ENCODE data around the gene PLOD3.

DNA sequence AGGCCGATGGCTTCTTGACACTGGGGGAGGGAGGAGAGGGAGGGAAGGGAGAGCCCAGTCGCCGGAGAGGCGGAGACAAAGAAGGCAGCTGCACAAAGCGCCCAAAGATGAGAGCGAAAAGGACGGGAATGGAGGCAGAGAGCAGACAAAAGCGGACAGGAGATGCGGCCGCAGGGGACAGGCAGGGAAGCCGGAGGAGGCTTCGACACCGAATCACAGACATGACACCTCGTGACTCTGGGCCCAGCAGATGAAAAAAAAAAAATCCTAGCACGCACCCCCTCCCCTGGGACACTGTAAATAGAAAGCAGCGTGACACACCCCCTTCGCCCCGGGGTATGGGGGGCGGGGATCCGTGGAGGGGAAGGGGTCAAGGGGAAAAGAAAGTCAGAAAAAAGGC is 38.3 kb downstream of the PLOD3 start:
- TF ChIP-seq ZNF274 (IDR thresholded peaks at IDR 0.05; ENCODE audit: low read depth, low read length) (no peak), SUZ12 (IDR thresholded peaks at IDR 0.05; ENCODE audit: extremely low read depth, insufficient read depth, insufficient read length) (no peak), YY1 (IDR thresholded peaks at IDR 0.05; ENCODE audit: insufficient read depth, insufficient read length) (no peak)

Measured in NT2/D1 (cell line).